GM12891 (cell line): Measurements from ENCODE around the gene RAD9A.
A peak's percentile ranks its signal among the peaks of the same experiment; 100 is the strongest.

ENCODE experiments used
- POLR2A ChIP-seq: IDR thresholded peaks from 2 replicates; pipeline ENCODE4 v1.6.1; 2011; ENCODE audit warnings: low read depth, low read length, control low read depth
- POU2F2 ChIP-seq: IDR thresholded peaks from 2 replicates; pipeline ENCODE4 v1.6.1; 2011; ENCODE audit warnings: low read depth, mild to moderate bottlenecking, control low read depth, low read length, moderate library complexity
- TAF1 ChIP-seq: IDR thresholded peaks from 2 replicates; pipeline ENCODE4 v1.6.1; 2011; ENCODE audit warnings: low read depth, low read length, control low read depth

DNA sequence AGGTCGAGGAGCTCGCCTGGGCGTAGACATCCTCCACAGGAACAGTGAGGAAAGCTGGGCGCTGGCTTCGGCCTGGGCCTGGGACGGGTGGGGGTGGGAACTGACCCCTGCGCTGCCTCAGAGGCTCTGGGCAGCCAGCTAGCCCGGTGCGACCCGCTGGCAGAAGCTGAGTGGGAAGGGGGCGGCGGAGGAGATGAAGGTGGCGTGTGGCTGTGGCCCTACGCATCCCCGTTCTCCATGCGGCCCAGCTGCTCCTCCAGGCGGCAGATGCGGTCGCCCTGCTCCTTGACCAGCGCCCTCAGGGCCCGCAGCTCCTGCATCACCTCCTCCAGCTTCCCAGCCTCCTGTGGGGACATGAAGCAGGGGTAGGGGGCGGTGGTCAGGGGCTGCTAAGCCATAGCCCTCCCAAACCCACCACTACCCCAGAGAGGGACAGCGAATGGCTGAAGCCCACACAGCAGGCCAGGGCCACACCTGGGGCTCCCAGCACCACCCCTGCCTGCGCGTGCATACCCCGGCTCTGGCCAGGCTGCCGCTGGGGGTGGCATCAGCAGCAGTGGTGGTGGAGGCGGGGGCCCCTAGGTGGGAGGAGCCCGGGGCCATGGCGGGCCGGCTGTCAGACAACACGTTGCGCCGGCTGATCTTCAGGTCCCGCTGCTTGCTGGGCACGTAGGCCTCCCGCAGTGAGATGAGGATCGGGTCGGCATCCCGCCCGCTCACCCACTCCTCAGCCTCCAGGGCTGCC, 46.5 kb downstream of the RAD9A start:
- TF ChIP-seq POU2F2 (0 out of 2 replicates have a peak, but pooled peaks have one; percentile 21), POLR2A (no peak), TAF1 (no peak)
